ENCODE data around the gene DPP6. TPM values are rescaled to one million over a fixed set of nuclear protein-coding genes. Genes with fewer than 3 reads are reported as not detected.

Gene DPP6
- total and polyA plus RNA-seq, 9 of the 15 experiments (the other 6 are each of a cell fraction or from before 2014, with no cell fraction given): not detected

- no peak for TF ChIP-seq NR4A1 (CRISPR knock-in tag; IDR thresholded peaks at IDR 0.05)
- no peak for TF ChIP-seq NR4A1 (tag; IDR thresholded peaks at IDR 0.05)
- no peak for TF ChIP-seq GATAD2A (IDR thresholded peaks at IDR 0.05)
- peak; percentile 93 to 98 (median 94) for TF ChIP-seq CTCF (IDR thresholded peaks at IDR 0.05 in 2 of 3, conservative IDR thresholded peaks at IDR 0.05 in 1 of 3; ENCODE audit: insufficient read depth in 2 of 3, low read depth in 1 of 3, low read length in 3 of 3)
- TF ChIP-seq STAG1 (CRISPR knock-in tag; IDR thresholded peaks at IDR 0.05; ENCODE audit: borderline replicate concordance): peak; percentile 71; the same call in 1 of the 2 replicates
- peak in 1 of 2 experiments; percentile 67; a peak in 1 of 4 replicates for TF ChIP-seq MAZ (CRISPR knock-in tag; conservative IDR thresholded peaks at IDR 0.05 in 1 of 2, IDR thresholded peaks at IDR 0.05 in 1 of 2)
- TF ChIP-seq ZNF143 (CRISPR knock-in tag; IDR thresholded peaks at IDR 0.05): no peak
- TF ChIP-seq CREB3L1 (IDR thresholded peaks at IDR 0.05; ENCODE audit: borderline replicate concordance, low read depth): 0 out of 2 replicates have a peak, but pooled peaks have one; percentile 42
These were observed 692.2 kb downstream of the DPP6 start (continued) for GRCh38 chr7:154744256-154744860.
